Astrocyte of the cerebellum (primary cell): ENCODE results near the gene RNASEL.

Experiments used
- DNase-seq: peaks from one replicate; pipeline ENCODE4 v3.0.0-alpha.2; 2011; ENCODE audit warnings: low read depth
- H3K4me3 ChIP-seq: 2 replicates; pipeline ENCODE4 v1.5.1; 2011; ENCODE audit warnings: mild to moderate bottlenecking, low read depth, low read length, moderate library complexity
- in situ Hi-C: cut with HindIII; loops from 2 replicates; pipeline ENCODE4 v1.10.0; 2017; ENCODE audit warnings: low sequenced_read_pairs
- TF ChIP-seq, protein P1 (sequence below): IDR thresholded peaks from 2 replicates; pipeline ENCODE4 v1.5.1; 2012; ENCODE audit warnings: low read length, low read depth, moderate library complexity, mild to moderate bottlenecking; ENCODE audit errors: missing control alignments

RNASEL gene

DNA sequence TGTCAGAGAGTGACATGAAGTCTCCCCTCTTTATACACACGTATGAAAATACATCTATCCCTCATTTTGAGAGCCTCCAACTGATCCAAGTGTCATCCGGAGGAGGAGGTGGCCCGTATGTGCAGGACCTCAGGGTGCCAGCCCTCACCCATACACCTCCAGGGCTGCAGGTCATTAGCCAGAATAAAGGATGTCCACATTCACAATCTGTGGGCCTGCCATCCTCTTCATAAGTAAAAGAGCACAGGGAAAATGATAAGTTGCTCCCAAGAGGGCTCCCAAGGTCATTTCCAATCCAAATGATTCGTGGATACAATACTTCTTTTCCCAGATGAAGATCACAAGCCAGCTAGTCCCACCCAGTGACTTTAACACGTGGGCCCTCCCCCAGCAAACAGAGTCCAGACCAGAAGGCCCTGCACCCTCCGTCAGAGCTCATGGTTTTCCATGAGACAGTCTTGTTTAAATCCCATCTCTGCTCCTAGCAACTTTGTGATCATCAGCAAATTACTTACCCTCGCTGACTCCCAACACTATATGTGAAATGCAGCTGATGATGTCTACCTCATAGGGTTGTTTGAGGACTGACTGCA lies 28.6 kb downstream of the RNASEL start:
- H3K4me3 ChIP-seq, result no peak overlapping the region
- in situ Hi-C loops, result no loop called here
- no peak for DNase-seq
- TF ChIP-seq, protein P1, sequence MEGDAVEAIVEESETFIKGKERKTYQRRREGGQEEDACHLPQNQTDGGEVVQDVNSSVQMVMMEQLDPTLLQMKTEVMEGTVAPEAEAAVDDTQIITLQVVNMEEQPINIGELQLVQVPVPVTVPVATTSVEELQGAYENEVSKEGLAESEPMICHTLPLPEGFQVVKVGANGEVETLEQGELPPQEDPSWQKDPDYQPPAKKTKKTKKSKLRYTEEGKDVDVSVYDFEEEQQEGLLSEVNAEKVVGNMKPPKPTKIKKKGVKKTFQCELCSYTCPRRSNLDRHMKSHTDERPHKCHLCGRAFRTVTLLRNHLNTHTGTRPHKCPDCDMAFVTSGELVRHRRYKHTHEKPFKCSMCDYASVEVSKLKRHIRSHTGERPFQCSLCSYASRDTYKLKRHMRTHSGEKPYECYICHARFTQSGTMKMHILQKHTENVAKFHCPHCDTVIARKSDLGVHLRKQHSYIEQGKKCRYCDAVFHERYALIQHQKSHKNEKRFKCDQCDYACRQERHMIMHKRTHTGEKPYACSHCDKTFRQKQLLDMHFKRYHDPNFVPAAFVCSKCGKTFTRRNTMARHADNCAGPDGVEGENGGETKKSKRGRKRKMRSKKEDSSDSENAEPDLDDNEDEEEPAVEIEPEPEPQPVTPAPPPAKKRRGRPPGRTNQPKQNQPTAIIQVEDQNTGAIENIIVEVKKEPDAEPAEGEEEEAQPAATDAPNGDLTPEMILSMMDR, result no peak

DNA sequence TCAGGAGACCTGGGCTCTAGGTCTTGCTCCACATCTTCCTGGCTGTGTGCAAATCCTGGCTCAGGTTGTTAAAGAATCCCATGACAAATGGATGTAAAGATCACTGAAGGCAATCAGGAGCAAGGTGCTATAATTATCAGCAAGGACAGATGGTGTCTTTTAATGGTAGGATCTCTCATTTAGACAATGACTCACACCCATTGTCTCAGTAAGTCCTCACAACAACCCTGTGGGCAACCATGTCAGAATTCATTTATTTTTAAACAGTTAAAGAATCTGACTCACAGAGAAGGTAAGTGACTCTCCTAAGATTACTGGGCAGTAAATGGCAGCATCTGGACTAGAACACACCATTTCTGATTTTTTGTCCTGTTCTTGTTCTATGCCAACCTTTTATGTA lies 32.8 kb downstream of the RNASEL start:
- DNase-seq, result no peak
- no peak overlapping the region for H3K4me3 ChIP-seq
- TF ChIP-seq, protein P1, result no peak
- in situ Hi-C loops, result no loop called here

DNA sequence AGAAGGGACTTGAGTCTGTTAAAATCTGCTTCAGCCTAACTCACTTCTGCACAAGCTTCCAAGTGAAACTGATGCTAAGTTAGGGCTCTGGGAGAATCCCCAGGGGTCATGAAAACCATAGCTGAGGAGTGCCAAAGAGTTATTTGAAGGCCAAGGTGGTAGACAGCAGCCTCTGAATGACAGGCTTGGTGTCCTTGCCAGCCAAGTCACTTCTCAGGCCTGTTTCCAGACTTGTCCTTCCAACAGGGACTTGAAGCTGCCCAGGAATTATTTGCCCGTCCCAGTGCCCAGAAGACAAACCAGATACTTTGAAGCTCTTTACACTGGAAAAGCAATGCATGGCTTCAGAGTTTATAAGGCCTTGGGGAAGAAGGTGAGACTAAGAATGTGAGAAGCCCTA lies 33.6 kb downstream of the RNASEL start:
- TF ChIP-seq, protein P1, result no peak
- in situ Hi-C loops, result no loop called here
- H3K4me3 ChIP-seq, result no peak overlapping the region
- no peak for DNase-seq

DNA sequence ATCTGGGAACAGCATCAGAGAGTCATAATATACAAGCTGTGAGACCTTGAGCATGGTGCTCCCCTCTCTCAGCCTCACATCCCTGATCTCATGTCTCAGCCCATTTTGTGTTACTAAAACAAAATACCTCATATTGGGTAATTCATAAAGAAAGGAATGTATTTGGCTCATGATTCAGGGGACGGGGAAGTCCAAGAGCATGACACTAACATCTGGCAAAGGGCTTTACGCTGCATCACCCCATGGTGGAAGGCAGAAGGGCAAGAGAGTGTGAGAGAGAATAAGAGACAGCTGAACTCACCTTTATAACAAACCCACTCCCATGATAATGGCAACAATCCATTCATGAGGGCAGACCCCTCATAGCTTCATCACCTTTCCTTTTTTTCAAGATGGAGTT lies 36.5 kb downstream of the RNASEL start:
- in situ Hi-C loops, result no loop called here

DNA sequence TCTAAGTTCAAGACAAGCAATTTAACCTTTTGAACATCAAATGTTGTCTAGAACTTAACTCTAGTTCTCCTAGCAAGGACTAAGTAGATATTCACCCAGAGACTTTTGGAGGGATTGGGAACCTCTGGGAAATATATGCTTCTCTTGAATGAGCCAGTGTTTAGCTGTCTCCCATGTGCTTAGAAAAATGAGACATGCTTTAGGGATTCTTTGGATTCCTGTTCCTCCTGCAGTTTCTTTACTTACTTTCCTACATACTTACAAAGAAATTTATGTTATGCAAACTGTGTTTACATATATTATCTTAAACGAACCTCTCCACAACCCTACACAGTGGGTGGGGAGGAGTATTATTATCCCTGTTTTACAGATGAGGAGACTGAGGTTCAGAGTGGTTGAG lies 39.2 kb downstream of the RNASEL start:
- no peak for DNase-seq
- TF ChIP-seq, protein P1, result no peak
- in situ Hi-C loops, result no loop called here
- no peak overlapping the region for H3K4me3 ChIP-seq

More for the DNA sequence above, 36.5 kb downstream of the RNASEL start:
- TF ChIP-seq, protein P1, result no peak
- no peak overlapping the region for H3K4me3 ChIP-seq
- DNase-seq, result no peak

DNA sequence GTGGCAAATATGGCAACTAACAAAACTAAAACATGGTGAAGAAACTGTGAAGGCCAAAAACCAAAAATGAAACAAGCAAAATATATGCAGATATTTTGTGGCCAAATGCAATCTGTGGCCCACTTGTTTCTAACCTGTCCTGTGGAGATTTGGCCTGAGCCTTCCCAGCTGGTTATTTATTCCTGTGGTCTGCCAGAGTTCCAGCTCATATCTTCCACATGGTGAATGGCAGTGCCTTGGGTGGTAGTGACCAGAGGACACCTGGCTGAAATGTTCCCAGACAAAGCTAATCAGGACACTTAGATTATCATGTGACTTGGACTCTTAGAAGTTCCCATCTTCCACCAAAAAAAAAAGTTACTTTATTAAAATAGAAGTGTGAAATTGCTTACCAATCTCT lies 39.7 kb downstream of the RNASEL start:
- in situ Hi-C loops, result no loop called here
- no peak overlapping the region for H3K4me3 ChIP-seq
- TF ChIP-seq, protein P1, result no peak
- DNase-seq, result no peak
